GM12801 (cell line): Measurements from ENCODE around the gene KCNK5.

Experiments
- TF ChIP-seq, protein P1 (sequence below): IDR thresholded peaks from one replicate; pipeline ENCODE4 v1.5.1; 2011; ENCODE audit warnings: control low read depth; ENCODE audit not compliant: insufficient read length; ENCODE audit errors: extremely low read depth

Gene KCNK5

DNA sequence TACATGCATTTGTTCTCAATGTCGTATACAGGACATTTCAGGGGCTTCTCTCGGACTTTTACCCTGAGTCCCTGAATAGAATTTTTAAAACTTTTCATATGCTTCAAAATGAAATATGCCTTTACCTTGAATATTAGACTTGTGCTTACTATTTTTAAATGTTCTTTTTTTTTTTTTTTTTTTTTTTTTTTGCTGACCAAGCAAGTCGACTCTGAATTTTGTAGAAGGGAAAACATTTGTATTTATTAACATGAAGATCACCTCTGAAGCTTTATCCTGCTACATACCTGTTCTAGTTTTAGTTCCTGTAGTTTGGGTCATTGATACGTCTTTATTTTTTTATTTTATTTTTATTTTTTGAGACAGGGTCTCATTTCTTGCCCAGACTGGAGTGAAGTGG, 74.6 kb downstream of the KCNK5 start:
- TF ChIP-seq, protein P1, sequence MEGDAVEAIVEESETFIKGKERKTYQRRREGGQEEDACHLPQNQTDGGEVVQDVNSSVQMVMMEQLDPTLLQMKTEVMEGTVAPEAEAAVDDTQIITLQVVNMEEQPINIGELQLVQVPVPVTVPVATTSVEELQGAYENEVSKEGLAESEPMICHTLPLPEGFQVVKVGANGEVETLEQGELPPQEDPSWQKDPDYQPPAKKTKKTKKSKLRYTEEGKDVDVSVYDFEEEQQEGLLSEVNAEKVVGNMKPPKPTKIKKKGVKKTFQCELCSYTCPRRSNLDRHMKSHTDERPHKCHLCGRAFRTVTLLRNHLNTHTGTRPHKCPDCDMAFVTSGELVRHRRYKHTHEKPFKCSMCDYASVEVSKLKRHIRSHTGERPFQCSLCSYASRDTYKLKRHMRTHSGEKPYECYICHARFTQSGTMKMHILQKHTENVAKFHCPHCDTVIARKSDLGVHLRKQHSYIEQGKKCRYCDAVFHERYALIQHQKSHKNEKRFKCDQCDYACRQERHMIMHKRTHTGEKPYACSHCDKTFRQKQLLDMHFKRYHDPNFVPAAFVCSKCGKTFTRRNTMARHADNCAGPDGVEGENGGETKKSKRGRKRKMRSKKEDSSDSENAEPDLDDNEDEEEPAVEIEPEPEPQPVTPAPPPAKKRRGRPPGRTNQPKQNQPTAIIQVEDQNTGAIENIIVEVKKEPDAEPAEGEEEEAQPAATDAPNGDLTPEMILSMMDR, result no peak

DNA sequence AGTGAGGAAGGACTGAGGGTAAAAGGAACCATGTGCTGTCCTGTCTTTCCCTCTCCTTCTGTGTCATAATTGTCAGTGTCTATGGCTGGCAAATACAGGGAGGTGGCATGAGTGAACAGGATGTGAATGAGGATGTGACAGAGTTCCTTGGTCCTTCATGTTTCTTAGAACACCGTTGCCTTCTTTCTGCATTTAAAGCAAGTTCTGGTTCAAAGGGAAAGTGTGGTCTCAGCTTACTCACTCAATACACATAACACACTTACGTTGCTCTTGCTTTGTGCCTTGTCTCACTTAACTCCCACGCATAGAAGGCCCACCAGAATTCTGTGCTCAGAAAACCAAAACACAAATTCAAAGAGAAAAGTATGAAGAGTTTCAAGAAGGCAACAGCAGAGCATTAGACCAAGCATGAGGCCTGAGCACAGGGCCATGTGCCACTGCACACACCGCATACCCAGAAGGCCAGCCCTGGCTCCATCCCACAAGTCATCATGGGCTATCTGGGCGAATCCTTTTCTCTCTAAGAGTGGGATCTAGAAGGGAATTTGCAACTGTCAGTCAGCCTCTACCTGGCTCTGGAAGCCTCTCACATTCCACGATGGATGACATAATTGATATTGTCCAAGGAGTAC, 75.4 kb downstream of the KCNK5 start:
- TF ChIP-seq, protein P1, result no peak

DNA sequence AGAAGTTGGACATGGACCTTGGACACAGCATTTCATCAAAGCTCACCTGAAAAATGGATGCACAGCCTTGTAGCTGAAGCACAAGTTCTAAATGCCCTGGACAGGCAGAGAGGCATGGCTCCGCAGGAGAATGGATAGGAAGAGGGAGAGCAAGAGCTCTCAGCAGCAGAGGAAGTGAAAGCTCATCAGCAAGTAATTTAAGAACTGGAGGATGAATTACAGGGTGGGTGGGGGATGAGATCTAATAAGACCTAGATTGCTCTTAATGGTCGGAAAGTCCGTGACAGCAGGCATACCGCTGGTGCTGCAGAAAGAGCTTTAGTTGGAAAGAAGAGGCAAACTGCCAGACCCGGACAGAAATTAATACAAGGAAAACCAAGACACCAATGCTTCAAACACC, 77.0 kb downstream of the KCNK5 start:
- TF ChIP-seq, protein P1, result no peak

DNA sequence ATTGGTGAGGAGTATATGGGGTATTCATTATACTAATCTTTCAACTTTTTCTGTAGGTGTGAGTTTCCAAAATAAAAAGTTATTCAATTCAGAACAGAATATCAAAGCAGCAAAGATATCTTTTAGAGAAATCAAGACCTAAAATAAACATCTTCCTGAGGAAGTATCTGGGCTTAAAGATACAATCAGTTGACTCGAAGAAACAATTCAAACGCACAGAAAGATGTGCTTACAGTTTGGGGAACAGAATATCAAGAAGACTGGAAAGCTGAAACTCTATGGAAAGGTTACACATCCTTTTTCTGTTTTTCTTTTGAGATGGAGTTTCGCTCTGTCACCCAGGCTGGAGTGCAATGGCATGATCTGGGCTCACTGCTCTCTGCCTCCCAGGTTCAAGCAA, 78.1 kb downstream of the KCNK5 start:
- TF ChIP-seq, protein P1, result no peak

DNA sequence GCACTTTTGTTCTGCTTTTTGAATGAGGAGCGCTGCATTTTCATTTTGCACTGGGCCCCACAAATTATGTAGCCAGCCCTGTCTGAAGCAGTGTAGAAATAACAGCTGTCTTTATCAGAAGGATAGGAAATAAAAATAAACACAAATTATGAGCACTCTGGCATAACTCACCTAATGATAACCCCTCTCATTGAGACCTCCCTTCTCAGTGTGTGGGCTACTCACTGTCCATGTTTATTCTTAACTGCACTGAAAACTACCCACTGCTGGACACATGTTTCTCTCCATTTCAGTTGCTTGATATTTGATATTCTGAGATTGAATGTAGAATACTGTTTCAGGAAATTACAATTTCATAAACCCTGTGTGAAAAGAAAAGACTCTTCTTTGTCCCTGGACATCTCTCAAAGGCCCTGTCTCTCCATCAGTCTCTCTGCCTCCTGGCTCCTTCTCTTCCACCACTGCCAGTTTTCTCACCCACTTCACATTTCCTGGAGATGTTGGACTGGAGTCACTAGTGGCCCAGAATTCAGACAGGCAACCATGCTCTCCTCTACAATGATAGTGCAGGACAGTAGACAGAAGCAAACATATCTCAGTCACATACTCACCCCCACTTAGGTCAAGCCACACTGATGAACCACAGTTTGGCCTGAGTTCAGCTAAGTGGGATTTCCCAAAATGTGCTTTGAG, 84.6 kb downstream of the KCNK5 start:
- TF ChIP-seq, protein P1, result no peak

DNA sequence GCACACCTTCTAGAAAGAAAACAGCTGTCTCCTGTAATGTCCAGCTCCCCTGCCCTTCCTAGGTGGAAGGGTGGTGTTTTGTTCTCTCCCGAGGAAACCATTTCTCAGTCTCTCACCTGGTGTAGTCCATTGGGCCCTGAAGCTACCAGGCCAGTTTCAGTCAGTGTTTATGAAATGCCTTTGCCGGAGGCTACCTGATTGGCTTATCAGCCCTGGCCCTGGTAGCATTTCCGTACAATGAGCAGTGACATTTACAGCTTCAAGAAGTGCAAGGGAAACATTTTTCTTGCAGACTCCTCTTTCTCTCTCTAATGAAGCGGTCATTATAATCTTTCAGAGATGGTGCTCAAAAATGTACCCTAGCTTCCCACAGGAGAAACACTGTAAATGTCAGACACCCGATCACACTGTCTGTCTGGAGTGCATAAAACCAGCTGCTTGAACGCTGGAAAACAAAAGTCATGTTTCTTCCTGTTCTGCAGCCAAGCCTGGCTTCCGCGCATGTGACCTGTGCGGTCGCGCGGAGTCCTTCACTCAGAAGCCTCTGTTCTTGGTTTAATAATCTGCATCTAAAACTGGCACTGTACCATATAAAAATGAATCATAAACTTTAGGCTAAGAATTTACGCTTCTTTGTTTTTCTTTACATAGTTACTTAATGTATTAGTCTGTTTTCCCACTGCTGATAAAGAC, 85.9 kb downstream of the KCNK5 start:
- TF ChIP-seq, protein P1, result no peak

DNA sequence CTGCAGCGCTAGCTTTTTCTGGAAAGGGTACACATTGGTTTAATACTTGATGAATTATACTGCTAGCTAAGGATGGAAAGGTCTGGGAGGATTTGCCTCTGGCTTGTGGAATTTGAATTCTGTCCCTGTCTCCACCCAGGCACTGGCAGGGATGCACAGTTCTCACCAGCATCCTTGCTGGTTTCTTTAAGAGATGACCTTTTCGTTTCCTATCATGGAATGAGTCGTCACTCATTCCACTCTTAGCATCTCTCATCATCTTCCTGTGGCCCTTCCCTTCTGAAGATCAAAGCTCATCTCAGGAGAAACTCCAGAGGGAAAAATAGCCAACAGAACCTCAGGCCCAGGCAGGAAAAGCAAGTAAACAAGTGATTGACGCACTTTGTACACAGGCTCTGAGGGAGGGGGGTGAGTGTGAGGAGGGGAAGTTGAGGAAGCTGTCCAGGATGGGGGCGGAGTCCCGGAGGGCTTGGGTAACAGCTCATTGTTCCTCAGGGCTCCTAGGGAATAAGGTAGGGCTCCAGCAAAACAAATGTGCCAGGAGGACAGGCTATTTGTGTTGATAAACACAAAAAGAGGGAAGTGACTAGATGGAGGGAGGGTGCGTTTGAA, 88.6 kb downstream of the KCNK5 start:
- TF ChIP-seq, protein P1, result no peak
